Measurements from ENCODE around the gene DOCK2.

DNA sequence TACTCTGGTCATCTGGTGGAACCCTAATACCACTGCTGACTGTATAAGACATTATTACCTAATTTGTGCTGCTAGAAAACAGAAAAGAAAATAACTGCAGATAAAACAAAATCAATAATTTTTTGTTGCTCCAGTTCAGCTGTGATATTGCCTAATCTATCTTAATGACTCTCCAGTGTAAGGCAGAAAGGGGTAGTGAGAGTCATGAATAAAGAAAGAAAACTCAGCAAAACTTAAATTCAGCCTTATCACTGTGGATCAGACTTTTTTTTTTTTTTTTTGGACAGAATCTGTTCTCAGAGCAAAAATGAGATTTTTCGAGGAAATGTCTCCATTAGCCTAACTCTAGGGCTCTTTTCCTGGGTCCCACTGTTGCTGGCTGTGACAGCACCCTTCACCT is 1.1 kb upstream of the DOCK2 start:
- TF ChIP-seq KDM5A (IDR thresholded peaks at IDR 0.05; ENCODE audit: low read length) = no peak
- TF ChIP-seq, protein P1, sequence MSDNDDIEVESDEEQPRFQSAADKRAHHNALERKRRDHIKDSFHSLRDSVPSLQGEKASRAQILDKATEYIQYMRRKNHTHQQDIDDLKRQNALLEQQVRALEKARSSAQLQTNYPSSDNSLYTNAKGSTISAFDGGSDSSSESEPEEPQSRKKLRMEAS (IDR thresholded peaks at IDR 0.05) = no peak
- TF ChIP-seq CEBPB (IDR thresholded peaks at IDR 0.05; ENCODE audit: low read depth, low read length) = no peak
- TF ChIP-seq YY1 (IDR thresholded peaks at IDR 0.05; ENCODE audit: low read depth, low read length) = no peak
- no peak for TF ChIP-seq RNF2 (IDR thresholded peaks at IDR 0.05; ENCODE audit: borderline replicate concordance, low read depth, low read length, missing control alignments, poor library complexity, severe bottlenecking)
- TF ChIP-seq, protein P2, sequence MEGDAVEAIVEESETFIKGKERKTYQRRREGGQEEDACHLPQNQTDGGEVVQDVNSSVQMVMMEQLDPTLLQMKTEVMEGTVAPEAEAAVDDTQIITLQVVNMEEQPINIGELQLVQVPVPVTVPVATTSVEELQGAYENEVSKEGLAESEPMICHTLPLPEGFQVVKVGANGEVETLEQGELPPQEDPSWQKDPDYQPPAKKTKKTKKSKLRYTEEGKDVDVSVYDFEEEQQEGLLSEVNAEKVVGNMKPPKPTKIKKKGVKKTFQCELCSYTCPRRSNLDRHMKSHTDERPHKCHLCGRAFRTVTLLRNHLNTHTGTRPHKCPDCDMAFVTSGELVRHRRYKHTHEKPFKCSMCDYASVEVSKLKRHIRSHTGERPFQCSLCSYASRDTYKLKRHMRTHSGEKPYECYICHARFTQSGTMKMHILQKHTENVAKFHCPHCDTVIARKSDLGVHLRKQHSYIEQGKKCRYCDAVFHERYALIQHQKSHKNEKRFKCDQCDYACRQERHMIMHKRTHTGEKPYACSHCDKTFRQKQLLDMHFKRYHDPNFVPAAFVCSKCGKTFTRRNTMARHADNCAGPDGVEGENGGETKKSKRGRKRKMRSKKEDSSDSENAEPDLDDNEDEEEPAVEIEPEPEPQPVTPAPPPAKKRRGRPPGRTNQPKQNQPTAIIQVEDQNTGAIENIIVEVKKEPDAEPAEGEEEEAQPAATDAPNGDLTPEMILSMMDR (IDR thresholded peaks at IDR 0.05; ENCODE audit: control extremely low read depth in 1 of 3, insufficient read depth in 1 of 3, low read depth in 1 of 3, low read length in 3 of 3) = no peak
